NT2/D1 (cell line): ENCODE measurements around the gene CD248.
"Not testable (repeated sequence)": the region's sequence is repeated elsewhere in the genome, so short reads cannot be mapped to it uniquely, and the experiment has no call there.

Experiments
- SUZ12 ChIP-seq: IDR thresholded peaks from 2 replicates; pipeline ENCODE4 v1.6.1; 2011; ENCODE audit not compliant: insufficient read length, insufficient read depth; ENCODE audit errors: extremely low read depth
- ZNF274 ChIP-seq: IDR thresholded peaks from 2 replicates; pipeline ENCODE4 v1.6.1; 2011; ENCODE audit warnings: mild to moderate bottlenecking, low read depth, low read length

GRCh38 chr11:66350560-66351235, 33.9 kb upstream of the CD248 start:
- TF ChIP-seq SUZ12, ZNF274: not testable (repeated sequence)
